Neuronal stem cell (in vitro differentiated cells): ENCODE results near the gene SMIM31.

Experiments used
- DNase-seq: peaks from one replicate; pipeline ENCODE4 v3.0.0-alpha.2; 2013; ENCODE audit warnings: low spot score
- H2AFZ ChIP-seq: one replicate; pipeline ENCODE4 v1.6.1; 2013; ENCODE audit warnings: mild to moderate bottlenecking, low read length, inconsistent platforms
- H2AK5ac ChIP-seq: 2 replicates; pipeline ENCODE4 v1.6.1; 2013; ENCODE audit warnings: low read depth, mild to moderate bottlenecking, inconsistent platforms, low read length, moderate library complexity, mixed read lengths
- H2BK120ac ChIP-seq: 2 replicates; pipeline ENCODE4 v1.6.1; 2013; ENCODE audit warnings: low read depth, mild to moderate bottlenecking, inconsistent platforms, low read length, moderate library complexity, mixed read lengths
- H2BK12ac ChIP-seq: one replicate; pipeline ENCODE4 v1.6.1; 2013; ENCODE audit warnings: low read length, inconsistent platforms
- H2BK15ac ChIP-seq: 2 replicates; pipeline ENCODE4 v1.6.1; 2013; ENCODE audit warnings: mild to moderate bottlenecking, low read length, inconsistent platforms, mixed read lengths
- H2BK5ac ChIP-seq: one replicate; pipeline ENCODE4 v1.6.1; 2013; ENCODE audit warnings: inconsistent platforms, mild to moderate bottlenecking, low read length, moderate library complexity
- H3K14ac ChIP-seq: one replicate; pipeline ENCODE4 v1.6.1; 2013; ENCODE audit warnings: low read length, inconsistent platforms
- H3K18ac ChIP-seq: 2 replicates; pipeline ENCODE4 v1.6.1; 2013; ENCODE audit warnings: low read length, inconsistent platforms
- H3K23ac ChIP-seq: 2 replicates; pipeline ENCODE4 v1.6.1; 2013; ENCODE audit warnings: low read depth, mild to moderate bottlenecking, mixed read lengths, low read length, inconsistent platforms; ENCODE audit not compliant: poor library complexity
- H3K27ac ChIP-seq: replicated peaks from 3 replicates; pipeline ENCODE4 v1.5.1; 2013; ENCODE audit warnings: low read length, inconsistent platforms
- H3K27me3 ChIP-seq, 3 experiments: 2 replicates each; pipeline ENCODE4 v1.6.1; 2013; ENCODE audit warnings: low read length in 3 of 3, mild to moderate bottlenecking in 2 of 3, inconsistent platforms in 1 of 3, low read depth in 1 of 3, mixed read lengths in 1 of 3, moderate library complexity in 1 of 3; ENCODE audit not compliant: control insufficient read depth in 3 of 3, insufficient read depth in 3 of 3
- H3K36me3 ChIP-seq, 2 donors: replicated peaks in 1 of 2; 2 replicates each; pipeline ENCODE4 v1.6.1; 2013; ENCODE audit warnings: low read length in 2 of 2; ENCODE audit not compliant: control insufficient read depth in 2 of 2, insufficient read depth in 2 of 2
- H3K4ac ChIP-seq: 2 replicates; pipeline ENCODE4 v1.6.1; 2013; ENCODE audit warnings: inconsistent platforms, mild to moderate bottlenecking, low read length, moderate library complexity
- H3K4me1 ChIP-seq, 2 donors: 1 replicate in 1 of 2; 2 replicates in 1 of 2; pipeline ENCODE4 v1.6.1; 2013; ENCODE audit warnings: low read length in 2 of 2, low read depth in 1 of 2; ENCODE audit not compliant: control insufficient read depth in 2 of 2, insufficient read depth in 1 of 2
- H3K4me2 ChIP-seq: one replicate; pipeline ENCODE4 v1.6.1; 2013; ENCODE audit warnings: mild to moderate bottlenecking, low read length, inconsistent platforms; ENCODE audit not compliant: insufficient read depth, poor library complexity, severe bottlenecking
- H3K4me3 ChIP-seq, 2 donors: 2 replicates each; pipeline ENCODE4 v1.5.1; 2013; ENCODE audit warnings: low read length in 2 of 2, mild to moderate bottlenecking in 2 of 2, inconsistent platforms in 1 of 2, moderate library complexity in 1 of 2
- H3K79me1 ChIP-seq: one replicate; pipeline ENCODE4 v1.6.1; 2013; ENCODE audit warnings: low read depth, mild to moderate bottlenecking, inconsistent platforms, low read length, moderate library complexity
- H3K9ac ChIP-seq: one replicate; pipeline ENCODE4 v1.6.1; 2013; ENCODE audit warnings: mild to moderate bottlenecking, low read depth, low read length, inconsistent platforms; ENCODE audit not compliant: poor library complexity
- H3K9me3 ChIP-seq, 2 donors: replicated peaks in 1 of 2; 2 replicates each; pipeline versions ENCODE3 to v1.6.1; 2013; ENCODE audit warnings: low read length in 2 of 2, mild to moderate bottlenecking in 2 of 2, inconsistent platforms in 1 of 2, low read depth in 1 of 2, mixed read lengths in 1 of 2, moderate library complexity in 1 of 2; ENCODE audit not compliant: control insufficient read depth in 2 of 2, insufficient read depth in 1 of 2
- H4K8ac ChIP-seq: one replicate; pipeline ENCODE4 v1.6.1; 2013; ENCODE audit warnings: low read depth, mild to moderate bottlenecking, inconsistent platforms, low read length, moderate library complexity
- H4K91ac ChIP-seq: one replicate; pipeline ENCODE4 v1.6.1; 2013; ENCODE audit warnings: low read length, low read depth, mild to moderate bottlenecking, inconsistent platforms; ENCODE audit not compliant: poor library complexity
- WGBS, 2 donors: extraction: QIAGEN DNeasy Blood & Tissue Kit; methylation state at CpG; one replicate each; pipeline ENCODE4 v1.1.7; 2013; ENCODE audit warnings: missing lambda C conversion rate in 2 of 2, mixed read lengths in 1 of 2; ENCODE audit not compliant: insufficient read length in 2 of 2, insufficient replicate concordance in 1 of 2; ENCODE audit errors: extremely low coverage in 2 of 2; 5-methylcytosine and 5-hydroxymethylcytosine counted together

The SMIM31 gene

GRCh38 chr4:164819366-164819765 lies 65.4 kb downstream of the SMIM31 start:
- Histone ChIP-seq H3K4me3 (no peak overlapping the region), H3K14ac (no peak overlapping the region), H3K79me1 (no peaks in the 10 kb centered on the region), H2AK5ac (no peak overlapping the region), H2BK12ac (no peak overlapping the region), H3K36me3 (no peaks in the 10 kb centered on the region), H3K4me1 (peaks cover 0 to 4% of the 10 kb centered on the region in 2 donors), H3K9ac (no peak overlapping the region), H3K4ac (no peak overlapping the region), H2BK15ac (no peak overlapping the region), H3K9me3 (no peaks in the 10 kb centered on the region), H4K91ac (no peak overlapping the region), H3K4me2 (no peak overlapping the region), H4K8ac (no peak overlapping the region), H3K27ac (no peak overlapping the region), H2BK120ac (no peak overlapping the region), H3K23ac (no peak overlapping the region), H3K18ac (no peak overlapping the region), H2AFZ (no peak overlapping the region), H3K27me3 (no peaks in the 10 kb centered on the region), H2BK5ac (no peak overlapping the region)
- WGBS, 2 donors, result no CpG with 5 or more reads among the region's 1 CpG
- DNase-seq, result no peak

- Histone ChIP-seq H3K14ac (no peak overlapping the region), H4K8ac (no peak overlapping the region), H2AK5ac (no peak overlapping the region), H2BK12ac (no peak overlapping the region), H2BK120ac (no peak overlapping the region), H3K4me3 (no peak overlapping the region), H3K18ac (no peak overlapping the region), H3K4me2 (no peak overlapping the region), H3K23ac (no peak overlapping the region), H3K27me3 (no peaks in the 10 kb centered on the region), H2BK15ac (no peak overlapping the region), H3K4ac (no peak overlapping the region), H2BK5ac (no peak overlapping the region), H2AFZ (no peak overlapping the region), H3K79me1 (no peaks in the 10 kb centered on the region), H3K36me3 (no peaks in the 10 kb centered on the region), H4K91ac (no peak overlapping the region), H3K27ac (no peak overlapping the region), H3K9ac (no peak overlapping the region), H3K9me3 (no peaks in the 10 kb centered on the region), H3K4me1 (peaks cover 0 to 2% of the 10 kb centered on the region in 2 donors)
- no CpG with 5 or more reads among the region's 4 CpGs for WGBS, 2 donors
- DNase-seq, result no peak
Observed at GRCh38 chr4:164821711-164822110, 67.8 kb downstream of the SMIM31 start.

GRCh38 chr4:164824581-164824980 lies 70.7 kb downstream of the SMIM31 start:
- Histone ChIP-seq H3K36me3 (no peaks in the 10 kb centered on the region), H3K4me2 (no peak overlapping the region), H3K14ac (no peak overlapping the region), H2BK120ac (no peak overlapping the region), H4K8ac (no peak overlapping the region), H2BK12ac (no peak overlapping the region), H4K91ac (no peak overlapping the region), H3K9me3 (no peaks in the 10 kb centered on the region), H3K27ac (no peak overlapping the region), H2BK15ac (no peak overlapping the region), H2AK5ac (no peak overlapping the region), H3K4ac (no peak overlapping the region), H3K4me1 (peaks cover 0 to 2% of the 10 kb centered on the region in 2 donors), H2AFZ (no peak overlapping the region), H3K9ac (no peak overlapping the region), H3K18ac (no peak overlapping the region), H2BK5ac (no peak overlapping the region), H3K4me3 (no peak overlapping the region), H3K79me1 (no peaks in the 10 kb centered on the region), H3K27me3 (no peaks in the 10 kb centered on the region), H3K23ac (no peak overlapping the region)
- DNase-seq, result no peak
- no CpG with 5 or more reads among the region's 4 CpGs for WGBS, 2 donors

GRCh38 chr4:164828955-164829354 lies 75.0 kb downstream of the SMIM31 start:
- Histone ChIP-seq H3K4me1 (no peaks in the 10 kb centered on the region), H2BK12ac (no peak overlapping the region), H3K18ac (no peak overlapping the region), H3K4me3 (no peak overlapping the region), H2AK5ac (no peak overlapping the region), H3K9me3 (no peaks in the 10 kb centered on the region), H2BK120ac (no peak overlapping the region), H2AFZ (no peak overlapping the region), H3K4me2 (no peak overlapping the region), H3K9ac (no peak overlapping the region), H2BK15ac (no peak overlapping the region), H3K4ac (no peak overlapping the region), H2BK5ac (no peak overlapping the region), H4K91ac (no peak overlapping the region), H3K27ac (no peak overlapping the region), H3K14ac (no peak overlapping the region), H3K23ac (no peak overlapping the region), H3K79me1 (no peaks in the 10 kb centered on the region), H4K8ac (no peak overlapping the region), H3K27me3 (no peaks in the 10 kb centered on the region), H3K36me3 (no peaks in the 10 kb centered on the region)
- WGBS, 2 donors, result no CpG with 5 or more reads among the region's 3 CpGs
- no peak for DNase-seq
